Measurements from ENCODE around the gene CAND2. TPM values are rescaled to one million over a fixed set of nuclear protein-coding genes. Genes with fewer than 3 reads are reported as not detected.

Gene CAND2
- total and polyA plus RNA-seq, 2 of the 8 experiments (the other 6 are each of a cell fraction or from before 2014, with no cell fraction given) = 8.7 TPM

- Histone ChIP-seq H3K4ac (replicated peaks; ENCODE audit: insufficient read length, low read depth, low read length) (no peak overlapping the region), H4K8ac (ENCODE audit: extremely low read depth, insufficient read depth, low read length) (no peak overlapping the region), H4K20me1 (replicated peaks in 1 of 2; ENCODE audit: control insufficient read depth in 1 of 2, insufficient read depth in 2 of 2, low read length in 2 of 2) (no peaks in the 10 kb centered on the region), H4K5ac (ENCODE audit: insufficient read length, low read depth, low read length) (no peak overlapping the region), H3K9me3 (ENCODE audit: insufficient read depth in 2 of 2, low read depth in 1 of 2, low read length in 1 of 2) (no peaks in the 10 kb centered on the region), H3K23me2 (ENCODE audit: low read depth, low read length) (peaks cover 2% of the 10 kb centered on the region; the same call in 1 of the 2 replicates), H3K56ac (replicated peaks; ENCODE audit: insufficient read length, low read depth, low read length) (no peak overlapping the region), H2AFZ (ENCODE audit: low read length) (no peak overlapping the region), H2BK15ac (ENCODE audit: low read length) (no peak overlapping the region), H3K27ac (ENCODE audit: low read depth, low read length) (no peak overlapping the region), H3K79me2 (ENCODE audit: control insufficient read depth in 1 of 2, insufficient read depth in 2 of 2, low read length in 2 of 2) (no peaks in the 10 kb centered on the region), H3K4me1 (replicated peaks in 1 of 4; ENCODE audit: control insufficient read depth in 3 of 4, insufficient read depth in 4 of 4, low read length in 3 of 4) (no peaks in the 10 kb centered on the region), H2BK120ac (replicated peaks; ENCODE audit: low read depth, low read length) (no peak overlapping the region), H3K23ac (ENCODE audit: insufficient read length) (no peak overlapping the region), H3K4me3 (ENCODE audit: extremely low read depth in 1 of 4, insufficient read depth in 2 of 4, low read depth in 3 of 4, low read length in 4 of 4) (no peak overlapping the region), H3K18ac (ENCODE audit: extremely low read depth, low read length) (no peak overlapping the region), H3K36me3 (ENCODE audit: control insufficient read depth in 2 of 4, insufficient read depth in 4 of 4, low read length in 3 of 4) (no peaks in the 10 kb centered on the region), H4K91ac (replicated peaks; ENCODE audit: insufficient read length, low read length) (no peak overlapping the region), H2BK12ac (ENCODE audit: low read depth, low read length) (no peak overlapping the region), H2BK20ac (ENCODE audit: low read length) (no peak overlapping the region), H3K27me3 (replicated peaks in 1 of 4; ENCODE audit: control insufficient read depth in 3 of 4, extremely low read depth in 1 of 4, insufficient read depth in 3 of 4, low read length in 3 of 4) (peaks cover 0 to 3% (median 0%) of the 10 kb centered on the region in 4 experiments; a peak in 3 of 7 replicates), H3K14ac (ENCODE audit: insufficient read length) (no peak overlapping the region), H2AK5ac (ENCODE audit: low read depth, low read length) (no peak overlapping the region), H3K79me1 (ENCODE audit: low read depth, low read length) (no peaks in the 10 kb centered on the region), H3K4me2 (ENCODE audit: insufficient read depth in 1 of 2, low read depth in 2 of 2, low read length in 2 of 2) (no peak overlapping the region), H2BK5ac (ENCODE audit: low read depth, low read length) (no peak overlapping the region), H3K9ac (replicated peaks in 1 of 4; ENCODE audit: extremely low read depth in 1 of 4, low read depth in 3 of 4, low read length in 3 of 4) (no peak overlapping the region)
- ChIA-PET CTCF (ENCODE audit: partially characterized antibody) (no interaction called here), POLR2A (ENCODE audit: partially characterized antibody) (interaction anchor here (0.5 to 0.6 kb wide), 2 partner anchors 12 to 64 kb away, joined by 3 to 4 read pairs; no protein-coding TSS in a partner anchor)
- FAIRE-seq = no peak
- no peak for DNase-seq (ENCODE audit: low read depth in 1 of 2, low spot score in 2 of 2)
- 87% methylated on average over 5 of the region's 5 CpGs; no CpG with 5 or more reads in 1 of the 2 experiments for WGBS, 2 experiments (ENCODE audit: extremely low coverage in 1 of 2, insufficient coverage in 1 of 2, insufficient read length in 1 of 2, insufficient replicate concordance in 2 of 2, low coverage in 1 of 2, low lambda C conversion rate in 2 of 2, missing lambda C conversion rate in 1 of 2)
- TF ChIP-seq EP300 (IDR thresholded peaks at IDR 0.05; ENCODE audit: borderline replicate concordance in 1 of 2, low read depth in 2 of 2, low read length in 2 of 2) = no peak
- TF ChIP-seq MAX (IDR thresholded peaks at IDR 0.05) = no peak
- no peak for TF ChIP-seq HDAC6 (IDR thresholded peaks at IDR 0.05; ENCODE audit: low read depth, low read length)
- no peak for TF ChIP-seq ATF2 (IDR thresholded peaks at IDR 0.05; ENCODE audit: low read length)
- TF ChIP-seq RBBP5 (IDR thresholded peaks at IDR 0.05; ENCODE audit: borderline replicate concordance, low read depth, low read length) = no peak
- TF ChIP-seq E2F6 (IDR thresholded peaks at IDR 0.05) = no peak
- TF ChIP-seq POLR2AphosphoS5 (IDR thresholded peaks at IDR 0.05; ENCODE audit: low read depth, low read length) = no peak
- no peak for TF ChIP-seq KDM5A (IDR thresholded peaks at IDR 0.05; ENCODE audit: low read length)
- no peak for TF ChIP-seq ASH2L (IDR thresholded peaks at IDR 0.05; ENCODE audit: low read length)
- TF ChIP-seq BRCA1 (IDR thresholded peaks at IDR 0.05; ENCODE audit: low read depth, low read length) = no peak
- TF ChIP-seq SUZ12 (IDR thresholded peaks at IDR 0.05; ENCODE audit: low read length) = no peak
- no peak for TF ChIP-seq KDM1A (IDR thresholded peaks at IDR 0.05; ENCODE audit: borderline replicate concordance, low read length)
These were observed 24.0 kb upstream of the CAND2 start for GRCh38 chr3:12772462-12772861.

Measured in H1 (cell line).